HCT116 (cell line): ENCODE results near the gene BMP4. TPM values are rescaled to one million over a fixed set of nuclear protein-coding genes. Genes with fewer than 3 reads are reported as not detected.

Source experiments
- ATAC-seq: fragments of 200-7000 bp; cut with Tn5 transposase; 2 replicates; pipeline ENCODE4 v1.9.1; 2020; ENCODE audit warnings: mild to moderate bottlenecking, moderate library complexity
- BruUV-seq: library from RNA; stranded (reverse); fragments of 400-500 nt; replicated peaks from 2 replicates; lab custom pipeline; 2021; lab: Mats Ljungman, UMichigan
- CTCF ChIA-PET: fragments of 300-600 bp; sonication (Branson Sonifier 250); formaldehyde crosslinking; loops from one replicate; lab custom pipeline; 2021; ENCODE audit warnings: antibody characterized with exemption; lab: Charles Lee
- POLR2A ChIA-PET: fragments of 300-600, 350-600 bp; sonication (Branson Sonifier 250); formaldehyde crosslinking; loops from one replicate; lab custom pipeline; 2021; ENCODE audit warnings: antibody characterized with exemption; lab: Charles Lee
- RAD21 ChIA-PET, 2 experiments: fragments of 300-600 bp; sonication (Branson Sonifier 250); formaldehyde crosslinking; loops; one replicate each; lab custom pipeline; 2023; ENCODE audit warnings: low total read pairs in 2 of 2; ENCODE audit not compliant: uncharacterized antibody in 2 of 2, unreplicated experiment in 2 of 2, low non-redundant PET in 1 of 2; lab: Charles Lee
- DNase-seq: peaks from one replicate; pipeline ENCODE4 v3.0.0-alpha.2; 2010; ENCODE audit warnings: low read depth, low spot score
- H2AFZ ChIP-seq: fragments of 200-600 bp; shearing (Covaris generic), sonication (generic); 2 replicates; pipeline ENCODE4 v1.6.1; 2017; ENCODE audit warnings: low read depth, mixed run types, mixed read lengths, antibody characterized with exemption, low read length; ENCODE audit not compliant: poor library complexity, severe bottlenecking
- H3K27ac ChIP-seq: 2 replicates; pipeline ENCODE4 v1.5.1; 2012; ENCODE audit warnings: low read depth, low read length
- H3K27me3 ChIP-seq: fragments of 200-600 bp; sonication (generic); 2 replicates; pipeline ENCODE4 v1.6.1; 2016; ENCODE audit warnings: mixed run types, low read length, mixed read lengths; ENCODE audit not compliant: insufficient read depth
- H3K36me3 ChIP-seq, 2 experiments: fragments of 200-500 bp in 1 of 2; fragments of 200-600 bp in 1 of 2; sonication (Bioruptor generic) in 1 of 2; sonication (generic) in 1 of 2; 2 replicates each; pipeline versions ENCODE4 v1.5.1 to v1.6.1; 2014 to 2016; ENCODE audit warnings: low read length in 2 of 2, inconsistent platforms in 1 of 2, mixed read lengths in 1 of 2, mixed run types in 1 of 2; ENCODE audit not compliant: insufficient read depth in 2 of 2, control insufficient read depth in 1 of 2
- H3K4me1 ChIP-seq, 2 experiments: fragments of 200-600 bp in 1 of 2; sonication (generic) in 1 of 2; 2 replicates each; pipeline versions ENCODE4 v1.5.1 to v1.6.1; 2012 to 2017; ENCODE audit warnings: low read length in 2 of 2, inconsistent platforms in 1 of 2, mild to moderate bottlenecking in 1 of 2, mixed read lengths in 1 of 2, mixed run types in 1 of 2, moderate library complexity in 1 of 2; ENCODE audit not compliant: insufficient read depth in 2 of 2, control insufficient read depth in 1 of 2
- H3K4me2 ChIP-seq: fragments of 200-600 bp; sonication (generic); 2 replicates; pipeline ENCODE4 v1.6.1; 2017; ENCODE audit warnings: mixed run types, low read length, mixed read lengths
- H3K4me3 ChIP-seq, 2 experiments: fragments of 200-600 bp in 1 of 2; sonication (generic) in 1 of 2; replicated peaks in 1 of 2; 2 replicates each; pipeline ENCODE4 v1.5.1; 2011 to 2016; ENCODE audit warnings: low read length in 2 of 2, control low read depth in 1 of 2, low read depth in 1 of 2, mild to moderate bottlenecking in 1 of 2, mixed read lengths in 1 of 2, mixed run types in 1 of 2
- H3K79me2 ChIP-seq: fragments of 200-600 bp; sonication (generic); 2 replicates; pipeline ENCODE4 v1.6.1; 2017; ENCODE audit warnings: mild to moderate bottlenecking, mixed run types, low read length, moderate library complexity, mixed read lengths; ENCODE audit not compliant: insufficient read depth
- H3K9ac ChIP-seq: fragments of 200-600 bp; sonication (generic); 2 replicates; pipeline ENCODE4 v1.6.1; 2016; ENCODE audit warnings: low read length, mixed read lengths
- H3K9me2 ChIP-seq: fragments of 200-600 bp; sonication (generic), shearing (Covaris generic); 2 replicates; pipeline ENCODE4 v1.6.1; 2017; ENCODE audit warnings: mixed run types, mild to moderate bottlenecking, moderate library complexity; ENCODE audit not compliant: insufficient read depth
- H3K9me3 ChIP-seq, 2 experiments: fragments of 200-500 bp in 1 of 2; fragments of 200-600 bp in 1 of 2; sonication (Bioruptor generic) in 1 of 2; sonication (generic) in 1 of 2; 2 replicates each; pipeline ENCODE4 v1.6.1; 2014 to 2017; ENCODE audit warnings: low read length in 2 of 2, mixed read lengths in 2 of 2, inconsistent platforms in 1 of 2, low read depth in 1 of 2, mild to moderate bottlenecking in 1 of 2, mixed run types in 1 of 2, moderate library complexity in 1 of 2; ENCODE audit not compliant: control insufficient read depth in 1 of 2, insufficient read depth in 1 of 2
- H4K20me1 ChIP-seq: fragments of 200-600 bp; sonication (generic), shearing (Covaris generic); 2 replicates; pipeline ENCODE4 v1.6.1; 2017; ENCODE audit warnings: mixed run types, mild to moderate bottlenecking, moderate library complexity; ENCODE audit not compliant: insufficient read depth
- CEBPB ChIP-seq: IDR thresholded peaks from 2 replicates; pipeline ENCODE4 v1.6.1; 2012; ENCODE audit warnings: low read depth
- EGR1 ChIP-seq: IDR thresholded peaks from 2 replicates; pipeline ENCODE4 v1.6.1; 2012; ENCODE audit warnings: low read depth
- ELF1 ChIP-seq: IDR thresholded peaks from 2 replicates; pipeline ENCODE4 v1.6.1; 2012; ENCODE audit warnings: low read depth, borderline replicate concordance
- EZH2phosphoT487 ChIP-seq: fragments of 200-600 bp; IDR thresholded peaks from 2 replicates; pipeline ENCODE4 v1.6.1; 2018; ENCODE audit warnings: antibody characterized with exemption, borderline replicate concordance
- FOSL1 ChIP-seq: IDR thresholded peaks from 2 replicates; pipeline ENCODE4 v1.6.1; 2012; ENCODE audit warnings: low read depth
- JUND ChIP-seq: IDR thresholded peaks from 2 replicates; pipeline ENCODE4 v1.6.1; 2012
- SP1 ChIP-seq: IDR thresholded peaks from 2 replicates; pipeline ENCODE4 v1.6.1; 2012; ENCODE audit warnings: low read depth
- SRF ChIP-seq: IDR thresholded peaks from 2 replicates; pipeline ENCODE4 v1.6.1; 2012; ENCODE audit warnings: low read depth
- TCF7L2 ChIP-seq: IDR thresholded peaks from 2 replicates; pipeline ENCODE4 v1.7.0; 2011; ENCODE audit warnings: borderline replicate concordance, inconsistent platforms; ENCODE audit not compliant: insufficient read depth, insufficient read length; ENCODE audit errors: extremely low read depth
- YY1 ChIP-seq: IDR thresholded peaks from 2 replicates; pipeline ENCODE4 v1.6.1; 2011; ENCODE audit warnings: low read length, low read depth, moderate library complexity, mild to moderate bottlenecking; ENCODE audit not compliant: insufficient replicate concordance; ENCODE audit errors: extremely low read depth
- intact Hi-C: fragments of 100-400 bp; cut with micrococcal nuclease; formaldehyde crosslinking; loops from 2 replicates; pipeline ENCODE4 v1.10.0; 2022
- total RNA-seq: library from RNA; stranded (reverse); gene quantifications from one replicate; pipeline ENCODE4 v1.2.1, GENCODE V29; 2021; ENCODE audit not compliant: unreplicated experiment

BMP4 gene
- total RNA-seq, 1 experiment from 2014 or later = 145 TPM

DNA sequence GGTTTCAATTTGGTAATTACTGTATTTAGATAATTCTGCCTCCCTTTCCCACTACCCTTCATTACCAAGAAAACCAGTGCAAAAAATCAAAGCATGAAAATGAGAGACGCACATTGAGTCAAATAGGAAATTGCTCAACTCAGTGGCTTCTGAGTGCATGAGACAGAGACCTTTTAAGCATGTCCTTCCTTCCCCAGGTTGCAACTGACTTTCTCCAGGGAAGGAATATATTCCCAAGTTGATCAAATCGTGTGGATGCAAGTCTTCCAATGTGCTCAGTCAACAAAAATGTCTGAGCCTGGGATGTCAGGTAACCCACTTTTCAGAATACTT is 12.9 kb downstream of the BMP4 start:
- Histone ChIP-seq H4K20me1 (no peaks in the 10 kb centered on the region), H3K4me1 (peaks cover 0 to 11% of the 10 kb centered on the region in 2 experiments; a peak in 1 of 4 replicates), H3K9me3 (no peaks in the 10 kb centered on the region), H3K27me3 (no peaks in the 10 kb centered on the region), H3K4me3 (no peak overlapping the region), H3K4me2 (no peak overlapping the region), H3K79me2 (no peaks in the 10 kb centered on the region), H3K9me2 (no peaks in the 10 kb centered on the region), H3K36me3 (no peaks in the 10 kb centered on the region), H3K27ac (peak overlapping the region; percentile 31; the same call in 1 of the 2 replicates), H2AFZ (no peak overlapping the region), H3K9ac (no peak overlapping the region)
- CTCF ChIA-PET = no interaction called here
- TF ChIP-seq FOSL1 (no peak), JUND (no peak), CEBPB (no peak), EZH2phosphoT487 (no peak), SRF (no peak)
- intact Hi-C loops = no loop called here
- ATAC-seq = no peak
- RAD21 ChIA-PET = no interaction called here
- no TSS peak for BruUV-seq
- POLR2A ChIA-PET = no interaction called here
- DNase-seq = no peak

DNA sequence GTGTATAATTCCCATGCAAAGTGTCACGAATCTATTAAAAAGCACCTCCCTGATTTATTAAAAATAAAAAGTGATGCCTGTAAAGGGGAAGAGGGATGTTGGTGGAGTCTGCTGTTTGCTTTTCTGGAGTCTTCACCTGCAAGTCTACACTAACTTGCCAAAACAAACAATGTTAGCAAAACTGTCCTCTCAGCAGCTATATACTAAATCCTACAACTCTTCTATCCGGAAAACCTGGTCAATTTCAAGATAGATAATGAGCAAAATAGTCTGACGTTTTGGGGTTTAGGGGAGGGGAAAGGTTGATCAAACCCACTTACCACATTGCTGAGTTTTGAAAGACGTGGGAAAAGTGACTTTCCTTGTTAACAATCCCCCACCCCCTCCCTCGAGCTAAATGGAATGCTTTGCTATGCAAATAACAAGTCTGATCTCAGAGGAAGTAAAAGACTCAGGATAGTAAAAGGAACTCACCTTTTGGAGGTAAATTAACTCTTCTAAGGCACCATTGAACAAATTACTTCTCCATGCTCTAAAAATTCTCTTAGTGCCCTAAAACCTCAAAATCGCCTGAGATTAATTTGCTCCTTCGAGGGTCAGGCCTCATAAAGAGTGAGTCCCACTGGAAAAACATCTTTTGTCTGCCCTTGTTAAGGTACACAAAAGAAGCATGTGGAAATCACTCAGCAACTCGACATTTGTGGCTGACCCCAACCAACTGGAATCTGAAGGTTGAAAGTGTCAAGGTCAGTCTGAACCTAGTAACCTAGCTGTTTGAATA is 13.5 kb downstream of the BMP4 start:
- Histone ChIP-seq H3K4me2 (no peak overlapping the region), H4K20me1 (no peaks in the 10 kb centered on the region), H3K27me3 (no peaks in the 10 kb centered on the region), H3K4me1 (peaks cover 0 to 11% of the 10 kb centered on the region in 2 experiments; a peak in 1 of 4 replicates), H3K27ac (peak overlapping the region; percentile 31; the same call in 1 of the 2 replicates), H2AFZ (no peak overlapping the region), H3K79me2 (no peaks in the 10 kb centered on the region), H3K9ac (no peak overlapping the region), H3K9me3 (no peaks in the 10 kb centered on the region), H3K4me3 (no peak overlapping the region), H3K36me3 (no peaks in the 10 kb centered on the region), H3K9me2 (no peaks in the 10 kb centered on the region)
- TF ChIP-seq TCF7L2 (peak; percentile 59), SP1 (no peak), EGR1 (no peak), SRF (no peak), YY1 (no peak), ELF1 (no peak)
- ATAC-seq = no peak
- no peak for DNase-seq
- ChIA-PET CTCF (interaction anchor here (1.3 kb wide), 1 partner anchor 13 kb away, joined by 6 read pairs; no protein-coding TSS in a partner anchor), RAD21 (no interaction called here), POLR2A (no interaction called here)
- intact Hi-C loops = no loop called here
- no TSS peak for BruUV-seq
